Mesenchymal stem cell (in vitro differentiated cells and primary cell): ENCODE results near the gene IFT25.

Source experiments
- DNase-seq: peaks from one replicate; pipeline ENCODE4 v3.0.0-alpha.2; 2013
- H2AFZ ChIP-seq: one replicate; pipeline ENCODE4 v1.6.1; 2013; ENCODE audit warnings: low read depth, mild to moderate bottlenecking, control low read depth, inconsistent platforms, low read length, moderate library complexity
- H2AK5ac ChIP-seq: 2 replicates; pipeline ENCODE4 v1.6.1; 2013; ENCODE audit warnings: low read length, moderate library complexity, mild to moderate bottlenecking, inconsistent platforms; ENCODE audit not compliant: severe bottlenecking
- H2BK120ac ChIP-seq: one replicate; pipeline ENCODE4 v1.6.1; 2013; ENCODE audit warnings: low read depth, mild to moderate bottlenecking, inconsistent platforms, low read length, moderate library complexity
- H2BK12ac ChIP-seq, 2 experiments: one replicate each; pipeline ENCODE4 v1.6.1; 2013; ENCODE audit warnings: inconsistent platforms in 2 of 2, low read length in 2 of 2, mild to moderate bottlenecking in 2 of 2, moderate library complexity in 2 of 2, control low read depth in 1 of 2
- H2BK15ac ChIP-seq: one replicate; pipeline ENCODE4 v1.6.1; 2013; ENCODE audit warnings: mild to moderate bottlenecking, low read depth, inconsistent platforms; ENCODE audit not compliant: poor library complexity, severe bottlenecking
- H2BK5ac ChIP-seq: 2 replicates; pipeline ENCODE4 v1.6.1; 2013; ENCODE audit warnings: low read depth, mild to moderate bottlenecking, low read length, control low read depth, inconsistent platforms; ENCODE audit not compliant: poor library complexity, severe bottlenecking
- H3K14ac ChIP-seq, 2 experiments: one replicate each; pipeline ENCODE4 v1.6.1; 2013; ENCODE audit warnings: inconsistent platforms in 2 of 2, low read length in 2 of 2, control low read depth in 1 of 2, mild to moderate bottlenecking in 1 of 2, moderate library complexity in 1 of 2
- H3K18ac ChIP-seq, 2 experiments: one replicate each; pipeline ENCODE4 v1.6.1; 2013; ENCODE audit warnings: inconsistent platforms in 2 of 2, low read length in 2 of 2, control low read depth in 1 of 2, low read depth in 1 of 2, mild to moderate bottlenecking in 1 of 2
- H3K23ac ChIP-seq, 2 experiments: one replicate each; pipeline ENCODE4 v1.6.1; 2013; ENCODE audit warnings: inconsistent platforms in 2 of 2, low read length in 2 of 2, mild to moderate bottlenecking in 2 of 2, moderate library complexity in 2 of 2, control low read depth in 1 of 2
- H3K27ac ChIP-seq: 2 replicates; pipeline ENCODE4 v1.5.1; 2013; ENCODE audit warnings: mild to moderate bottlenecking, moderate library complexity, low read length, control low read depth, inconsistent platforms; ENCODE audit not compliant: poor library complexity, severe bottlenecking
- H3K27me3 ChIP-seq, 2 experiments: 2 replicates each; pipeline versions ENCODE4 v1.6.1 to v1.7.0; 2013; ENCODE audit warnings: low read length in 2 of 2, mild to moderate bottlenecking in 2 of 2, moderate library complexity in 2 of 2, control low read depth in 1 of 2, inconsistent platforms in 1 of 2; ENCODE audit not compliant: control insufficient read depth in 1 of 2, insufficient read depth in 1 of 2
- H3K36me3 ChIP-seq, 2 experiments: 2 replicates each; pipeline versions ENCODE4 v1.6.1 to v1.7.0; 2013; ENCODE audit warnings: low read length in 2 of 2, control low read depth in 1 of 2, inconsistent platforms in 1 of 2, low read depth in 1 of 2, mild to moderate bottlenecking in 1 of 2; ENCODE audit not compliant: insufficient read depth in 2 of 2, control insufficient read depth in 1 of 2
- H3K4ac ChIP-seq, 2 experiments: one replicate each; pipeline ENCODE4 v1.6.1; 2013; ENCODE audit warnings: inconsistent platforms in 2 of 2, low read length in 2 of 2, mild to moderate bottlenecking in 2 of 2, moderate library complexity in 2 of 2, control low read depth in 1 of 2, low read depth in 1 of 2
- H3K4me1 ChIP-seq: 2 replicates; pipeline ENCODE4 v1.6.1; 2013; ENCODE audit warnings: low read depth, low read length, control low read depth; ENCODE audit not compliant: control insufficient read depth, insufficient read depth
- H3K4me2 ChIP-seq: 2 replicates; pipeline ENCODE4 v1.6.1; 2013; ENCODE audit warnings: low read length, mild to moderate bottlenecking, inconsistent platforms; ENCODE audit not compliant: poor library complexity, severe bottlenecking
- H3K4me3 ChIP-seq, 2 experiments: 2 replicates each; pipeline versions ENCODE4 v1.5.1 to v1.7.0; 2013; ENCODE audit warnings: low read length in 2 of 2, mild to moderate bottlenecking in 2 of 2, control low read depth in 1 of 2, low read depth in 1 of 2; ENCODE audit not compliant: insufficient read depth in 1 of 2
- H3K79me1 ChIP-seq: replicated peaks from 2 replicates; pipeline ENCODE4 v1.6.1; 2013; ENCODE audit warnings: mild to moderate bottlenecking, control low read depth, low read length, inconsistent platforms; ENCODE audit not compliant: poor library complexity, severe bottlenecking
- H3K9ac ChIP-seq: 2 replicates; pipeline ENCODE4 v1.7.0; 2013; ENCODE audit warnings: mild to moderate bottlenecking, low read length, moderate library complexity
- H3K9me3 ChIP-seq: 2 replicates; pipeline ENCODE4 v1.7.0; 2013; ENCODE audit warnings: mild to moderate bottlenecking, low read length; ENCODE audit not compliant: control insufficient read depth
- H4K8ac ChIP-seq: one replicate; pipeline ENCODE4 v1.6.1; 2013; ENCODE audit warnings: inconsistent platforms, mild to moderate bottlenecking, low read length, moderate library complexity
- H4K91ac ChIP-seq: one replicate; pipeline ENCODE4 v1.6.1; 2013; ENCODE audit warnings: mild to moderate bottlenecking, low read length, inconsistent platforms
- WGBS: methylation state at CpG from one replicate; pipeline ENCODE4 v1.1.7; 2013; ENCODE audit warnings: mixed read lengths; 5-methylcytosine and 5-hydroxymethylcytosine counted together

Gene IFT25

DNA sequence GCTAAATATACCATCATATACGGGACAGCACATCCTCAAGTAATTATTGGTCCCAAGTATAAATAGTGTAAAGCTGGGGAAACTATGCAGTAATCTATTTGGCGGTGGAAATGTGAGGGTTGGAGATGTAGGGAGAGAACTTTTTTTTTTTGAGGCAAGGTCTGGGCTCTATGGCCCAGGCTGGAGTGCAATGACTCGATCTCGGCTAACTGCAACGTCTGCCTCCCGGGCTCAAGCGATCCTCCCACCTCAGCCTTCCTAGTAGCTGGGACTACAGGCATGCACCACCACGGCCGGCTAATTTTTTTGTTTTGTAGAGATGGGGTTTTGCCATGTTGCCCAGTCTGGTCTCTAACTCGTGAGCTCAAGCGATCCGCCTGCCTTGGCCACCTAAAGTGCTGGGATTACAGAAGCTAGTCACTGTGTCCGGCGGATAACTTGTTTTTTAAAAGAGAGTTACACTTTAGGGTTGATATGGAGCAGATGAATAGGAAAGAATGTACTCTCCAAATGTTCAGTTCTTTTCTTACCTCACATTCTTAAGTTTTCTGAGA lies 1.9 kb downstream of the IFT25 start:
- H4K8ac ChIP-seq = no peak overlapping the region
- no peaks in the 10 kb centered on the region for H3K9me3 ChIP-seq
- peaks cover 10% of the 10 kb centered on the region for H3K4me1 ChIP-seq
- H3K14ac ChIP-seq = no peak overlapping the region
- H2AFZ ChIP-seq = no peak overlapping the region
- no peak overlapping the region for H4K91ac ChIP-seq
- no peak overlapping the region for H2BK12ac ChIP-seq
- H3K27ac ChIP-seq = no peak overlapping the region
- no peak overlapping the region for H3K23ac ChIP-seq
- H3K9ac ChIP-seq = no peak overlapping the region
- 94% methylated on average over 11 of the region's 14 CpGs for WGBS
- H2AK5ac ChIP-seq = no peak overlapping the region
- H3K27me3 ChIP-seq = no peaks in the 10 kb centered on the region
- H3K18ac ChIP-seq = no peak overlapping the region
- H2BK5ac ChIP-seq = no peak overlapping the region
- H3K79me1 ChIP-seq = peaks cover 17% of the 10 kb centered on the region
- H3K36me3 ChIP-seq = peaks cover 3 to 14% of the 10 kb centered on the region in 2 experiments
- no peak overlapping the region for H2BK15ac ChIP-seq
- H2BK120ac ChIP-seq = no peak overlapping the region
- H3K4me3 ChIP-seq = peak overlapping the region in 1 of 2 experiments; percentile 96
- H3K4me2 ChIP-seq = no peak overlapping the region
- no peak for DNase-seq
- no peak overlapping the region for H3K4ac ChIP-seq

DNA sequence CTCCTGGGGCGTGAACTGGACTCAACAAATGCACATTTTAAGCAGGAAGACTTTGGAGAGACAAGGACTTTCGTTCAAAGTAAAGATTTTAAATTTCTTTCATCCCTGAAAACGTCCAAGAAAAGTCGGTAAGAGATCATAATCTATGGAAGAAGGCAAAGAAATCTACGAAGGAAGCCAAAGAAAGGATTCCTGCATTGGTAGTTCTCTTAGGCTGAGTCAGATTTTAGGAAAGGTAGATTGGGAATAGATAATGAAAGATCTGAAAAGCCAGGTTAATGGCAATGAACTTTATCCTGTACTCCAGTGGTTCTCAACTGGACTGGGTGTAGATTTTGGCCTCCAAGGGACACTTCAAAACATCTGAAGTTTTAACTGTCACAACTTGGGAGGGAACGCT lies 2.4 kb downstream of the IFT25 start:
- Histone ChIP-seq H2BK12ac (no peak overlapping the region), H3K14ac (no peak overlapping the region), H2BK5ac (no peak overlapping the region), H3K27ac (no peak overlapping the region), H3K23ac (no peak overlapping the region), H3K27me3 (no peaks in the 10 kb centered on the region), H2AFZ (no peak overlapping the region), H2BK15ac (no peak overlapping the region), H3K4me1 (peaks cover 10% of the 10 kb centered on the region), H3K18ac (no peak overlapping the region), H3K9ac (no peak overlapping the region), H3K79me1 (peaks cover 17% of the 10 kb centered on the region), H3K4ac (no peak overlapping the region), H3K4me3 (no peak overlapping the region), H4K8ac (no peak overlapping the region), H3K9me3 (no peaks in the 10 kb centered on the region), H3K4me2 (no peak overlapping the region), H4K91ac (no peak overlapping the region), H2AK5ac (no peak overlapping the region), H2BK120ac (no peak overlapping the region), H3K36me3 (peaks cover 3 to 13% of the 10 kb centered on the region in 2 experiments)
- no peak for DNase-seq
- 96% methylated on average over 5 of the region's 6 CpGs for WGBS

DNA sequence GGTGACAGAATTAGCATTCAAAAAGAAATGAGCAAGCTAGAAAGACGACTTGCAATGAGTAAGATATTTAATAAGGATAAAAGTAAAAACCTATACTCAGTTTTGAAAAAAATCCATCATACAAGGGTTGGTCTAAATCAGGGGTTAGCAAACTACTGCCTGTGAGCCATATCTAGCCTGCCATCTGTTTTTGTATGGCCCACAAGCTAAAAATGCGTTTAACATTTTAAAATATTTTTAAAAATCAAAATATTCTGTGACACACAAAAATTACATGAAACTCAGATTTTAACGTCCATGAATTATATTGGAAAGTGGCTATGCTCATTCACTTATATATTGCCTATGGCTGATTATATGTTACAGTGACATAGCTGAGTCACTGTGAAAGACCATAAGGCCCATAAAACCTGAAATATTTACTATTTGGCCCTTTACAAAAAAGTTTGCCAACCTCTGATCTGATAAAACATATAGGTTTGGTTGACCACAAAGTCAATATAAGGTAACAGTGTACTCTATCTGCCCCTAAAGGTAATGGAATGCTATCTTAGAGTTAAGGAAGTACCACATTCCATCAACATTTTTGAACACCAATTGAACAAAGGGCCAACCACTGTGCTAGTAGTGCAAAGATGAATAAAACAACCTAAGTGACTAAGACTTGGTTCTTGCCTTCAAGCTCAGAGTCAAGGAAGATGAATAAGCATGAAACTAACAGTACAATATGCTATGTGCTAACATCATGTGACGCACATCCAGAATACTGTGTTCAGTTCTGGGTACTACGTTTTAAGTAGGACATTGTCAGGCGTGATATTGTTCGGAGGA lies 3.2 kb downstream of the IFT25 start:
- H2AK5ac ChIP-seq = no peak overlapping the region
- H3K9me3 ChIP-seq = no peaks in the 10 kb centered on the region
- H2BK120ac ChIP-seq = no peak overlapping the region
- no peak overlapping the region for H2AFZ ChIP-seq
- H3K18ac ChIP-seq = no peak overlapping the region
- H4K8ac ChIP-seq = no peak overlapping the region
- H2BK5ac ChIP-seq = no peak overlapping the region
- peaks cover 3 to 15% of the 10 kb centered on the region in 2 experiments for H3K36me3 ChIP-seq
- H3K4ac ChIP-seq = no peak overlapping the region
- no peak overlapping the region for H3K9ac ChIP-seq
- H2BK15ac ChIP-seq = no peak overlapping the region
- 80% methylated on average over 1 of the region's 7 CpGs for WGBS
- no peak overlapping the region for H3K4me3 ChIP-seq
- H3K23ac ChIP-seq = no peak overlapping the region
- no peaks in the 10 kb centered on the region for H3K27me3 ChIP-seq
- H3K79me1 ChIP-seq = peaks cover 17% of the 10 kb centered on the region
- H3K14ac ChIP-seq = no peak overlapping the region
- H3K4me1 ChIP-seq = peaks cover 8% of the 10 kb centered on the region
- DNase-seq = no peak
- no peak overlapping the region for H3K4me2 ChIP-seq
- no peak overlapping the region for H4K91ac ChIP-seq
- H2BK12ac ChIP-seq = no peak overlapping the region
- no peak overlapping the region for H3K27ac ChIP-seq

DNA sequence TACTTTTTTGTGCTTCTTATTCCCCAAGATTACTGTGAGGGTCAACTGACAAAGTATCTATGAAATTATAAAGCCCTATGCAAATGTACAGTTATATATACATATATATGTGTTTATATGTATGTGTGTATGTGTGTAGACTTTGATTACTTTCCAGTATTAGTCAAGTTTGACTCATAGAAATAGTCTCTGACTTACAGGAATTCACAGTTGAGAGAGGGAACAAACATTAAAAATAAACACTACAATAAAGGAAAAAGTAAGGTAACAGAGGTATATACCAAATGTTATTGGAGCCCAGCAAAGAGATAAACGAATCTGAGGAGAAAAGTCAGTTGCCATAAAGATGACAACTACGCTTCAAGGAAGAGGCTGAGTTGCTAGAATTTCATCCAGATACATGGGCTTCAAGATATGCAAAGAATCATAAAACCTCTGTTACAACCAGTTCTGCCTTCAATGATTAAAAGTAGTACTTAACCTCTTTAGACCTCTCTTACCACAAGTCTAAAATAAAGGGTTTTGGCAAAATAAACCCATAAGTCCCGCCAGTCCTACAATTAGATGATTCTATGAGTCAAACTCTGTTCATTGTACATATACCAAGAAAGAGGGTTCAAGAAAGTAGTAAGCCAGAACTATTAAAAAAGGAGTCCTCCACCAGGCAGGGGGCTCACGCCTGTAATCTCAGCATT lies 7.2 kb downstream of the IFT25 start:
- Histone ChIP-seq H3K27me3 (no peaks in the 10 kb centered on the region), H4K8ac (no peak overlapping the region), H2BK15ac (no peak overlapping the region), H3K4me1 (no peaks in the 10 kb centered on the region), H2BK120ac (no peak overlapping the region), H3K79me1 (peaks cover 22% of the 10 kb centered on the region), H2AK5ac (no peak overlapping the region), H4K91ac (no peak overlapping the region), H3K9me3 (peaks cover 25% of the 10 kb centered on the region), H3K4me2 (no peak overlapping the region), H3K14ac (no peak overlapping the region), H3K9ac (no peak overlapping the region), H2BK12ac (no peak overlapping the region), H3K4me3 (no peak overlapping the region), H2BK5ac (no peak overlapping the region), H3K27ac (no peak overlapping the region), H2AFZ (no peak overlapping the region), H3K23ac (no peak overlapping the region), H3K18ac (no peak overlapping the region), H3K4ac (no peak overlapping the region), H3K36me3 (peaks cover 15 to 42% of the 10 kb centered on the region in 2 experiments)
- 49% methylated on average over 4 of the region's 4 CpGs for WGBS
- DNase-seq = peak; percentile 63
